ENCODE data around the gene NLGN4Y.

The NLGN4Y gene

GRCh38 chrY:14523491-14524271, 648 bp upstream of the NLGN4Y start:
- TF ChIP-seq CTCF (IDR thresholded peaks at IDR 0.05; ENCODE audit: extremely low read depth, missing control alignments): no peak
- DNase-seq (ENCODE audit: low spot score): no peak

- no peak for TF ChIP-seq CTCF (IDR thresholded peaks at IDR 0.05; ENCODE audit: extremely low read depth, missing control alignments)
- no peak for DNase-seq (ENCODE audit: low spot score)
Observed at GRCh38 chrY:14525315-14525714, 986 bp downstream of the NLGN4Y start.

- no peak for DNase-seq (ENCODE audit: low spot score)
- no peak for TF ChIP-seq CTCF (IDR thresholded peaks at IDR 0.05; ENCODE audit: extremely low read depth, missing control alignments)
Observed at GRCh38 chrY:14528361-14528760, 4.0 kb downstream of the NLGN4Y start.

GRCh38 chrY:14536703-14537102, 12.4 kb downstream of the NLGN4Y start:
- no peak for DNase-seq (ENCODE audit: low spot score)
- no peak for TF ChIP-seq CTCF (IDR thresholded peaks at IDR 0.05; ENCODE audit: extremely low read depth, missing control alignments)

- no peak for TF ChIP-seq CTCF (IDR thresholded peaks at IDR 0.05; ENCODE audit: extremely low read depth, missing control alignments)
- DNase-seq (ENCODE audit: low spot score): no peak
Observed at GRCh38 chrY:14543506-14543905, 19.2 kb downstream of the NLGN4Y start.

- no peak for DNase-seq (ENCODE audit: low spot score)
Observed at GRCh38 chrY:14581294-14581693, 57.0 kb downstream of the NLGN4Y start.

GRCh38 chrY:14586725-14587124, 62.4 kb downstream of the NLGN4Y start:
- no peak for TF ChIP-seq CTCF (IDR thresholded peaks at IDR 0.05; ENCODE audit: extremely low read depth, missing control alignments)
- no peak for DNase-seq (ENCODE audit: low spot score)

More at GRCh38 chrY:14581294-14581693, 57.0 kb downstream of the NLGN4Y start:
- no peak for TF ChIP-seq CTCF (IDR thresholded peaks at IDR 0.05; ENCODE audit: extremely low read depth, missing control alignments)

All from GM20000 (cell line).